GM12874 (cell line): Measurements from ENCODE around the gene NINL.

ENCODE experiments used
- CTCF ChIP-seq: IDR thresholded peaks from 2 replicates; pipeline ENCODE4 v1.5.1; 2011; ENCODE audit warnings: low read depth, mild to moderate bottlenecking, control low read depth, low read length, moderate library complexity; ENCODE audit not compliant: insufficient read depth

NINL gene

GRCh38 chr20:25551413-25552215 is 33.7 kb downstream of the NINL start:
- no peak for TF ChIP-seq CTCF

- TF ChIP-seq CTCF = no peak
Measured at GRCh38 chr20:25549843-25550477, 35.4 kb downstream of the NINL start.

GRCh38 chr20:25549172-25549773 is 36.1 kb downstream of the NINL start:
- TF ChIP-seq CTCF = no peak

- TF ChIP-seq CTCF = no peak
Measured at GRCh38 chr20:25548613-25549086, 36.7 kb downstream of the NINL start.

GRCh38 chr20:25547999-25548398 is 37.3 kb downstream of the NINL start:
- no peak for TF ChIP-seq CTCF

GRCh38 chr20:25547063-25547462 is 38.3 kb downstream of the NINL start:
- TF ChIP-seq CTCF = no peak

GRCh38 chr20:25546048-25546447 is 39.3 kb downstream of the NINL start:
- no peak for TF ChIP-seq CTCF
